GM10266 (cell line): Measurements from ENCODE around the gene CSNK2A1.
"Not testable (repeated sequence)": the region's sequence is repeated elsewhere in the genome, so short reads cannot be mapped to it uniquely, and the experiment has no call there.

Experiments used
- DNase-seq: peaks from one replicate; pipeline ENCODE4 v3.0.0; 2012; ENCODE audit errors: extremely low spot score
- CTCF ChIP-seq: IDR thresholded peaks from 2 replicates; pipeline ENCODE4 v1.5.1; 2012; ENCODE audit warnings: mild to moderate bottlenecking, low read depth; ENCODE audit not compliant: control insufficient read depth, insufficient read depth; ENCODE audit errors: missing control alignments

CSNK2A1 gene

GRCh38 chr20:584161-584970 is 40.8 kb upstream of the CSNK2A1 start:
- no peak for TF ChIP-seq CTCF
- no peak for DNase-seq

GRCh38 chr20:582204-582603 is 38.6 kb upstream of the CSNK2A1 start:
- no peak for DNase-seq
- no peak for TF ChIP-seq CTCF

GRCh38 chr20:578940-579690 is 35.5 kb upstream of the CSNK2A1 start:
- not testable (repeated sequence) for DNase-seq

GRCh38 chr20:577167-577791 is 33.7 kb upstream of the CSNK2A1 start:
- TF ChIP-seq CTCF = no peak
- no peak for DNase-seq

- no peak for TF ChIP-seq CTCF
- no peak for DNase-seq
Measured at GRCh38 chr20:576156-576555, 32.6 kb upstream of the CSNK2A1 start.

- DNase-seq = no peak
- TF ChIP-seq CTCF = no peak
Measured at GRCh38 chr20:575230-575629, 31.6 kb upstream of the CSNK2A1 start.

GRCh38 chr20:574297-574942 is 30.8 kb upstream of the CSNK2A1 start:
- DNase-seq = no peak
- no peak for TF ChIP-seq CTCF
